SK-MEL-5 (cell line): Measurements from ENCODE around the gene CX3CL1. TPM values are rescaled to one million over a fixed set of nuclear protein-coding genes. Genes with fewer than 3 reads are reported as not detected.

Experiments
- DNase-seq: peaks from one replicate; pipeline ENCODE4 v3.0.0-alpha.2; 2016; ENCODE audit warnings: low read depth, low spot score
- in situ Hi-C: cut with HindIII; loops from 2 replicates; pipeline ENCODE4 v1.10.0; 2016; ENCODE audit warnings: low sequenced_read_pairs, high pct_unique_total_duplicates, low pct_unique_long_range_greater_than_20kb
- small RNA-seq, 2 experiments: library from RNA; depleted of rRNA; stranded (forward); fragments of <200 nt; gene quantifications; one replicate each; pipeline ENCODE3, GENCODE V24; 2014
- total RNA-seq: library from RNA; depleted of rRNA; stranded (reverse); fragments of >200 nt; shearing (Covaris generic); gene quantifications from 2 replicates; pipeline ENCODE4 v1.2.3, GENCODE V29; 2014; rRNA removed

CX3CL1 gene
- total RNA-seq, 1 experiment from 2014 or later, result 5.0 TPM

GRCh38 chr16:57413733-57414132, 41.4 kb downstream of the CX3CL1 start:
- in situ Hi-C loops, result no loop called here
- DNase-seq, result no peak

GRCh38 chr16:57416084-57416483, 43.8 kb downstream of the CX3CL1 start:
- in situ Hi-C loops, result no loop called here
- no peak for DNase-seq

GRCh38 chr16:57419506-57419905, 47.2 kb downstream of the CX3CL1 start:
- in situ Hi-C loops, result no loop called here
- DNase-seq, result no peak

GRCh38 chr16:57422026-57422944, 50.0 kb downstream of the CX3CL1 start:
- in situ Hi-C loops, result no loop called here
- DNase-seq, result peak; percentile 83

- in situ Hi-C loops, result no loop called here
- no peak for DNase-seq
These were observed 50.9 kb downstream of the CX3CL1 start for GRCh38 chr16:57423152-57423551.

- in situ Hi-C loops, result no loop called here
- DNase-seq, result no peak
These were observed 52.3 kb downstream of the CX3CL1 start for GRCh38 chr16:57424583-57424982.

GRCh38 chr16:57426356-57426755, 54.1 kb downstream of the CX3CL1 start:
- no peak for DNase-seq
- in situ Hi-C loops, result no loop called here

GRCh38 chr16:57427307-57427706, 55.0 kb downstream of the CX3CL1 start:
- no peak for DNase-seq
- in situ Hi-C loops, result no loop called here

GRCh38 chr16:57427824-57428223, 55.5 kb downstream of the CX3CL1 start:
- in situ Hi-C loops, result no loop called here
- no peak for DNase-seq

GRCh38 chr16:57430955-57431354, 58.7 kb downstream of the CX3CL1 start:
- no peak for DNase-seq
- in situ Hi-C loops, result no loop called here

GRCh38 chr16:57432505-57432904, 60.2 kb downstream of the CX3CL1 start:
- no peak for DNase-seq
- in situ Hi-C loops, result no loop called here

- in situ Hi-C loops, result no loop called here
- DNase-seq, result no peak
These were observed 60.7 kb downstream of the CX3CL1 start for GRCh38 chr16:57432989-57433388.

- DNase-seq, result no peak
- in situ Hi-C loops, result no loop called here
These were observed 61.7 kb downstream of the CX3CL1 start for GRCh38 chr16:57434003-57434402.

Small RNAs within 50 kb of the gene (small RNA-seq; reads per million reads assigned to genes)
- gene AC108081.1, result 0 reads per million in 2 experiments

Other genes with a start within 250 kb of the CX3CL1 start
- 71.2 and 83.4 TPM in 2 replicates for gene PSME3IP1, start 186.5 kb upstream of the CX3CL1 start, total RNA-seq
- gene RSPRY1, start 186.2 kb upstream of the CX3CL1 start, total RNA-seq, result 18.2 and 19.9 TPM in 2 replicates
- 52.3 and 55.7 TPM in 2 replicates for gene ARL2BP, start 127.2 kb upstream of the CX3CL1 start, total RNA-seq
- 0.13 and 0.32 TPM in 2 replicates for gene PLLP, start 87.8 kb upstream of the CX3CL1 start, total RNA-seq
- gene CCL22, start 13.7 kb upstream of the CX3CL1 start, total RNA-seq, result not detected in 2 replicates
- 1.8 and 2.1 TPM in 2 replicates for gene CCL17, start 32.3 kb downstream of the CX3CL1 start, total RNA-seq
- gene CIAPIN1, start 74.9 kb downstream of the CX3CL1 start, total RNA-seq, result 81.6 and 82.3 TPM in 2 replicates
- 67.7 and 70.7 TPM in 2 replicates for gene COQ9, start 75.0 kb downstream of the CX3CL1 start, total RNA-seq
- gene POLR2C, start 90.2 kb downstream of the CX3CL1 start, total RNA-seq, result 79.8 and 107 TPM in 2 replicates
- gene DOK4, start 114.0 kb downstream of the CX3CL1 start, total RNA-seq, result 2.5 and 3.6 TPM in 2 replicates
- 8.9 and 10.5 TPM in 2 replicates for gene CCDC102A, start 164.1 kb downstream of the CX3CL1 start, total RNA-seq
- gene ADGRG5, start 170.2 kb downstream of the CX3CL1 start, total RNA-seq, result not detected in 2 replicates